Stimulated activated naive CD8-positive, alpha-beta T cell treated with anti-CD3 and anti-CD28 coated beads, Interleukin-15, Interleukin-2, amounts not matched to agents 100 ng/mL and 50 ng/mL, for 24 hours (primary cell): ENCODE results near the gene NEMP2.

Experiments used
- H3K27ac Mint-ChIP-seq: one replicate; pipeline ENCODE4 v1.8.0; 2021; ENCODE audit warnings: mild to moderate bottlenecking, mixed read lengths
- H3K27me3 Mint-ChIP-seq: one replicate; pipeline ENCODE4 v1.8.0; 2021; ENCODE audit warnings: mixed read lengths
- H3K36me3 Mint-ChIP-seq: one replicate; pipeline ENCODE4 v1.8.0; 2021; ENCODE audit warnings: low read depth, mixed read lengths
- H3K4me1 Mint-ChIP-seq: one replicate; pipeline ENCODE4 v1.8.0; 2021; ENCODE audit warnings: low read depth, mixed read lengths
- H3K4me3 Mint-ChIP-seq: one replicate; pipeline ENCODE4 v1.8.0; 2021; ENCODE audit warnings: mild to moderate bottlenecking, mixed read lengths
- H3K9me3 Mint-ChIP-seq: one replicate; pipeline ENCODE4 v1.8.0; 2021; ENCODE audit warnings: mixed read lengths

NEMP2 gene

GRCh38 chr2:190454795-190455194 lies 79.7 kb downstream of the NEMP2 start:
- peaks cover 44% of the 10 kb centered on the region for H3K36me3 Mint-ChIP-seq
- peaks cover 48% of the 10 kb centered on the region for H3K4me1 Mint-ChIP-seq
- no peak overlapping the region for H3K27ac Mint-ChIP-seq
- H3K9me3 Mint-ChIP-seq, result peaks cover 4% of the 10 kb centered on the region
- H3K27me3 Mint-ChIP-seq, result no peaks in the 10 kb centered on the region
- H3K4me3 Mint-ChIP-seq, result no peak overlapping the region
